A673 (cell line): Measurements from ENCODE around the gene TSC22D2. TPM values are rescaled to one million over a fixed set of nuclear protein-coding genes. Genes with fewer than 3 reads are reported as not detected.

Source experiments
- BruUV-seq: library from RNA; stranded (reverse); fragments of 400-500 nt; replicated peaks from 2 replicates; lab custom pipeline; 2021; lab: Mats Ljungman, UMichigan
- CTCF ChIA-PET: fragments of 300-600 bp; sonication (Branson Sonifier 250); formaldehyde crosslinking; loops from one replicate; lab custom pipeline; 2022; ENCODE audit warnings: antibody characterized with exemption; lab: Charles Lee
- POLR2A ChIA-PET: fragments of 300-600 bp; sonication (Branson Sonifier 250); formaldehyde crosslinking; loops from one replicate; lab custom pipeline; 2022; ENCODE audit warnings: antibody characterized with exemption; ENCODE audit not compliant: low non-redundant PET; lab: Charles Lee
- DNase-seq: peaks from one replicate; pipeline ENCODE4 v3.0.0-alpha.2; 2015; ENCODE audit warnings: low spot score
- H3K27ac ChIP-seq: fragments of 200-600 bp; sonication (generic); 2 replicates; pipeline ENCODE4 v1.5.1; 2016; ENCODE audit warnings: mixed run types, low read depth, mild to moderate bottlenecking, mixed read lengths, antibody characterized with exemption, low read length; ENCODE audit not compliant: poor library complexity, severe bottlenecking
- H3K27me3 ChIP-seq: fragments of 200-600 bp; sonication (generic); replicated peaks from 2 replicates; pipeline ENCODE4 v1.6.1; 2017; ENCODE audit warnings: mixed run types, low read depth, mild to moderate bottlenecking, mixed read lengths, antibody characterized with exemption, low read length; ENCODE audit not compliant: insufficient read depth, poor library complexity
- H3K36me3 ChIP-seq: fragments of 200-600 bp; sonication (generic); 2 replicates; pipeline ENCODE4 v1.6.1; 2016; ENCODE audit warnings: mixed run types, mild to moderate bottlenecking, mixed read lengths, antibody characterized with exemption, low read length; ENCODE audit not compliant: insufficient read depth, poor library complexity, severe bottlenecking
- H3K4me1 ChIP-seq: fragments of 200-600 bp; sonication (generic); 2 replicates; pipeline ENCODE4 v1.6.1; 2017; ENCODE audit warnings: mixed run types, mild to moderate bottlenecking, mixed read lengths, antibody characterized with exemption, low read length; ENCODE audit not compliant: insufficient read depth, poor library complexity, severe bottlenecking
- H3K4me3 ChIP-seq: fragments of 200-600 bp; sonication (generic); 2 replicates; pipeline ENCODE4 v1.5.1; 2016; ENCODE audit warnings: low read depth, mixed run types, mild to moderate bottlenecking, mixed read lengths, low read length; ENCODE audit not compliant: poor library complexity, severe bottlenecking
- H3K9me3 ChIP-seq: fragments of 200-600 bp; sonication (generic); 2 replicates; pipeline ENCODE4 v1.6.1; 2016; ENCODE audit warnings: mixed run types, low read depth, mild to moderate bottlenecking, mixed read lengths, antibody characterized with exemption, low read length; ENCODE audit not compliant: poor library complexity, severe bottlenecking
- CTCF ChIP-seq: fragments of 300-800, 200-600 bp; sonication (generic); conservative IDR thresholded peaks from 2 replicates; pipeline ENCODE4 v1.5.1; 2017; ENCODE audit warnings: low read depth, mild to moderate bottlenecking, antibody characterized with exemption, low read length, moderate library complexity, mixed read lengths
- EZH2 ChIP-seq: fragments of 200-600 bp; sonication (generic); IDR thresholded peaks from 2 replicates; pipeline ENCODE4 v1.6.1; 2017; ENCODE audit warnings: borderline replicate concordance, low read depth, mild to moderate bottlenecking, mixed read lengths, antibody characterized with exemption, low read length; ENCODE audit not compliant: poor library complexity, severe bottlenecking
- intact Hi-C: fragments of 100-400 bp; cut with micrococcal nuclease; formaldehyde crosslinking; loops from one replicate; pipeline ENCODE4 v1.10.0; 2022; ENCODE audit not compliant: unreplicated experiment
- total RNA-seq: library from RNA; stranded (reverse); gene quantifications from 2 replicates; pipeline ENCODE4 v1.2.3, GENCODE V29; 2021

The TSC22D2 gene
- total RNA-seq, 1 experiment from 2014 or later: 28.9 TPM

GRCh38 chr3:150367757-150368156 lies 40.3 kb upstream of the TSC22D2 start:
- no peak for TF ChIP-seq CTCF
- no peak for TF ChIP-seq EZH2
- H3K36me3 ChIP-seq: no peaks in the 10 kb centered on the region
- no peak overlapping the region for H3K27ac ChIP-seq
- no peaks in the 10 kb centered on the region for H3K27me3 ChIP-seq
- no peaks in the 10 kb centered on the region for H3K9me3 ChIP-seq
- BruUV-seq: no TSS peak
- CTCF ChIA-PET: no interaction called here
- intact Hi-C loops: no loop called here
- POLR2A ChIA-PET: no interaction called here
- no peak overlapping the region for H3K4me3 ChIP-seq
- DNase-seq: no peak
- H3K4me1 ChIP-seq: peaks cover 21% of the 10 kb centered on the region

- peak overlapping the region; percentile 32 for H3K4me3 ChIP-seq
- POLR2A ChIA-PET: no interaction called here
- peak; percentile 97 for DNase-seq
- TF ChIP-seq CTCF: 0 out of 2 replicates have a peak, but pooled peaks have one; percentile 30
- TF ChIP-seq EZH2: no peak
- CTCF ChIA-PET: no interaction called here
- intact Hi-C loops: no loop called here
- no peaks in the 10 kb centered on the region for H3K9me3 ChIP-seq
- no peaks in the 10 kb centered on the region for H3K27me3 ChIP-seq
- no TSS peak for BruUV-seq
- H3K4me1 ChIP-seq: peaks cover 33% of the 10 kb centered on the region
- H3K36me3 ChIP-seq: no peaks in the 10 kb centered on the region
- peak overlapping the region; percentile 80 for H3K27ac ChIP-seq
Measured at GRCh38 chr3:150370122-150370602, 37.9 kb upstream of the TSC22D2 start.

GRCh38 chr3:150370999-150371398 lies 37.1 kb upstream of the TSC22D2 start:
- no peak for TF ChIP-seq EZH2
- TF ChIP-seq CTCF: no peak
- peaks cover 40% of the 10 kb centered on the region for H3K4me1 ChIP-seq
- peak overlapping the region; percentile 80 for H3K27ac ChIP-seq
- ChIA-PET POLR2A (no interaction called here), CTCF (no interaction called here)
- H3K36me3 ChIP-seq: no peaks in the 10 kb centered on the region
- BruUV-seq: no TSS peak
- H3K9me3 ChIP-seq: no peaks in the 10 kb centered on the region
- H3K4me3 ChIP-seq: peak overlapping the region; percentile 32
- no peaks in the 10 kb centered on the region for H3K27me3 ChIP-seq
- DNase-seq: no peak
- intact Hi-C loops: loop anchor here (1.0 kb wide), 1 partner anchor 37 kb away; the partner anchor contains the start of gene TSC22D2
